Measurements from ENCODE around the gene RPH3AL.

- no peak for TF ChIP-seq EP300 (IDR thresholded peaks at IDR 0.05)
- TF ChIP-seq CTCF (IDR thresholded peaks at IDR 0.05), result no peak
- TF ChIP-seq POLR2A (IDR thresholded peaks at IDR 0.05), result no peak
Observed at GRCh38 chr17:327296-327695, 25.3 kb downstream of the RPH3AL start.

All from tibial nerve (tissue), 4 donors.